ENCODE results near the gene SIGLEC9.

GRCh38 chr19:51161266-51161665 lies 36.6 kb downstream of the SIGLEC9 start:
- no peak for TF ChIP-seq CTCF (IDR thresholded peaks at IDR 0.05)
- TF ChIP-seq POLR2AphosphoS5 (IDR thresholded peaks at IDR 0.05): no peak

Data from gastroesophageal sphincter (tissue), 3 donors.